ENCODE data around the gene PRDM16. TPM values are rescaled to one million over a fixed set of nuclear protein-coding genes. Genes with fewer than 3 reads are reported as not detected.

The PRDM16 gene
- total RNA-seq, 4 donors from 2014 or later = 0.08 to 0.19 (median 0.12) TPM

GRCh38 chr1:3029481-3029961, 39.5 kb upstream of the PRDM16 start:
- intact Hi-C loops (cut with DNase I) = no loop called here
- TF ChIP-seq CTCF (IDR thresholded peaks at IDR 0.05) = no peak
- TF ChIP-seq POLR2A (IDR thresholded peaks at IDR 0.05) = no peak

DNA sequence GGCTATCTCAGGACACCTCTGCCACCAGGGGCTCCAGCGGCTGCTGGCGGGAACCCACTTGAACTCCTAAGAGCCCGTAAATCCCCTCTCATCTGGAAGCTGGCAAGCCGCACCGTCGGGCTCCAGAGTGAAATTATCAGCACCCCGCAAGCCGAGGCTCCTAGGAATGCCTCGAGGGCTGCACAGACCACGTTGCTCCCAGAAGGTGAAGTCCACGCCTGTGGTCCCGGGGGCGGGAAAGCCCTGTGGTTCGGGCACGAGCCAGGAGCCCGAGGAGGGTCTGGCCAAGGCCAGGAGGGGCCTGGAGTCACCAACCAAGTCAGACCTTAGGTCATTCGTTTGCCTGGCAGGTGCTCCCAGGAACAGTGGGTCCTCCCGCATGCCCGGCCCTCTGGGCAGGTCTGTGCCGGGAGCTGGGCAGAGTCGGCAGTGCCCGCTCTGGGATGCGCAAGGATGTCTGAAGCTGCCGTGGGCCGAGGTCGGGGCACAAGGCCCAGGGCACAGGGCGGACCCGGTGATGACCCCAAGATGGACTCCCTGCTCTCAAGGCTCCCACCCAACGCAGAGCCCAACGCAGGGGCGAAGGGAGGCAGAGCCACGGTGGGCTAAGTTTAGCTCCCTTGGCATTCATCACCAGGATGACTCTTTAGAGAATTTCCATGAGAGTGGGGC, 38.9 kb upstream of the PRDM16 start:
- no peaks in the 10 kb centered on the region for H3K4me1 ChIP-seq
- no peaks in the 10 kb centered on the region for H3K36me3 ChIP-seq
- TF ChIP-seq CTCF (IDR thresholded peaks at IDR 0.05) (no peak), POLR2A (IDR thresholded peaks at IDR 0.05) (no peak)
- DNase-seq = no peak
- intact Hi-C loops (cut with DNase I) = no loop called here
- 30% methylated on average over 2 of the region's 32 CpGs; no CpG with 5 or more reads in 1 of the 2 donors for WGBS, 2 donors
- H3K27me3 ChIP-seq = peaks cover 0 to 78% (median 2%) of the 10 kb centered on the region in 4 donors
- H3K4me3 ChIP-seq = no peak overlapping the region
- no peak overlapping the region for H3K27ac ChIP-seq
- no peaks in the 10 kb centered on the region for H3K9me3 ChIP-seq

More at GRCh38 chr1:3029481-3029961, 39.5 kb upstream of the PRDM16 start:
- H3K27ac ChIP-seq = no peak overlapping the region
- DNase-seq = no peak
- 60 to 88% methylated on average over 1 to 6 of the region's 11 CpGs for WGBS, 2 donors
- H3K36me3 ChIP-seq = no peaks in the 10 kb centered on the region
- no peaks in the 10 kb centered on the region for H3K9me3 ChIP-seq
- no peaks in the 10 kb centered on the region for H3K4me1 ChIP-seq
- peaks cover 0 to 84% (median 2%) of the 10 kb centered on the region in 4 donors for H3K27me3 ChIP-seq
- no peak overlapping the region for H3K4me3 ChIP-seq

DNA sequence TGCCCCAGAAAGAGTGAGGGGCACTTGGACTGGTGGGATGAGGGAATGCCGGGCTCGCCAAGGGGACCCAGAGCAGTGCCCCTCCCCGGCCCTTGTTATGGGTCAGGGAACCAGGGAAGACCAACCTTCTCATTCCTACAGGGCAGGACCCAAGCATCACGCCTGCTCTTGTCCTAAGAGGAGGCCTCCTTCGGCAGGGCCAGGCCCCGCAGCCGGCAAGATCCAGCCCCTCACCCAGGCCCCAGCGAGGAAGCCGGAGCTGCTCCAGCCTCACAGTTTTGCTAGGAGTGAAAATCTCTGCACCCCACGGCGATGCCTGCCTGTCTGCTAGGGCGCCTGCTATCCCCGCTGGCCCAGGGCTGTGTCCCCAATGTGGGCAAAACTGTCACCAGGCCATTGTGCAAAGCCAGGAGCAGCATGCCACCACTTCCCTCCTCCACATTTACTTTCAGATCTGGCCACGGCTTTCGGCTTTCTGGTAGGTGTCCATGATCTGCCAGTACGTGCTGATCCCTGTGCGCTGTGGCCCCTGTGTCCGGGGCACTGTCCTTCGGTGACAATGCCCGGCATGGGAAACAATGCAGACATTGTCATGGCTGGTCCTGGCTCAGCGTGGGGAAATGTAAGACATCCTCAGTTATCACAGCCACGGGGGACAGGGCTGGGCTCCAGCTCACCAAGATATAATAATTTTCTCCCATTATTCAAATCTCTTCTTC, 38.2 kb upstream of the PRDM16 start:
- no peak for DNase-seq
- no peak overlapping the region for H3K27ac ChIP-seq
- intact Hi-C loops (cut with DNase I) = no loop called here
- 71 to 76% methylated on average over 12 to 20 of the region's 22 CpGs for WGBS, 2 donors
- H3K4me3 ChIP-seq = no peak overlapping the region
- no peaks in the 10 kb centered on the region for H3K9me3 ChIP-seq
- H3K27me3 ChIP-seq = peaks cover 0 to 75% (median 2%) of the 10 kb centered on the region in 4 donors
- H3K4me1 ChIP-seq = peaks cover 0 to under 1% (median 0%) of the 10 kb centered on the region in 3 donors
- TF ChIP-seq CTCF (IDR thresholded peaks at IDR 0.05) (no peak), POLR2A (IDR thresholded peaks at IDR 0.05) (no peak)
- no peaks in the 10 kb centered on the region for H3K36me3 ChIP-seq

GRCh38 chr1:3031401-3032221, 37.4 kb upstream of the PRDM16 start:
- Histone ChIP-seq H3K36me3 (no peaks in the 10 kb centered on the region), H3K9me3 (no peaks in the 10 kb centered on the region), H3K27ac (no peak overlapping the region), H3K4me3 (no peak overlapping the region), H3K27me3 (peaks cover 0 to 81% (median 2%) of the 10 kb centered on the region in 4 donors), H3K4me1 (peaks cover 0 to 7% (median 0%) of the 10 kb centered on the region in 3 donors)
- 59 to 69% methylated on average over 3 to 10 of the region's 35 CpGs for WGBS, 2 donors
- TF ChIP-seq POLR2A (IDR thresholded peaks at IDR 0.05) (no peak), CTCF (IDR thresholded peaks at IDR 0.05) (no peak)
- intact Hi-C loops (cut with DNase I) = no loop called here
- no peak for DNase-seq
